Osteocyte (in vitro differentiated cells): ENCODE measurements around the gene PPM1D. TPM values are rescaled to one million over a fixed set of nuclear protein-coding genes. Genes with fewer than 3 reads are reported as not detected.
A peak's percentile ranks its signal among the peaks of the same experiment; 100 is the strongest.
"Not testable (repeated sequence)": the region's sequence is repeated elsewhere in the genome, so short reads cannot be mapped to it uniquely, and the experiment has no call there.

Experiments
- DNase-seq: peaks from one replicate; pipeline ENCODE4 v3.0.0; 2021; ENCODE audit warnings: mixed read lengths; ENCODE audit not compliant: unreplicated experiment; ENCODE audit errors: extremely low spot score
- H3K27ac Mint-ChIP-seq: one replicate; pipeline ENCODE4 v1.8.0; 2021; ENCODE audit warnings: mild to moderate bottlenecking, mixed read lengths; ENCODE audit not compliant: unreplicated experiment
- H3K27me3 Mint-ChIP-seq: one replicate; pipeline ENCODE4 v1.8.0; 2021; ENCODE audit warnings: mixed read lengths; ENCODE audit not compliant: unreplicated experiment
- H3K36me3 Mint-ChIP-seq: one replicate; pipeline ENCODE4 v1.8.0; 2021; ENCODE audit warnings: mixed read lengths; ENCODE audit not compliant: unreplicated experiment
- H3K4me1 Mint-ChIP-seq: one replicate; pipeline ENCODE4 v1.8.0; 2021; ENCODE audit warnings: mixed read lengths; ENCODE audit not compliant: unreplicated experiment
- H3K4me3 Mint-ChIP-seq: one replicate; pipeline ENCODE4 v1.8.0; 2021; ENCODE audit warnings: mild to moderate bottlenecking, moderate library complexity, mixed read lengths; ENCODE audit not compliant: unreplicated experiment
- H3K9me3 Mint-ChIP-seq: one replicate; pipeline ENCODE4 v1.8.0; 2021; ENCODE audit warnings: mixed read lengths; ENCODE audit not compliant: unreplicated experiment
- CTCF ChIP-seq: fragments of 200-600 bp; sonication (generic); IDR thresholded peaks from 2 replicates; pipeline ENCODE4 v1.5.0; 2021; ENCODE audit warnings: antibody characterized with exemption, mild to moderate bottlenecking, moderate library complexity
- total RNA-seq: library from RNA; stranded (reverse); gene quantifications from 2 replicates; pipeline ENCODE4 v1.2.1, GENCODE V29; 2021

The PPM1D gene
- total RNA-seq, 1 donor from 2014 or later = 22.1 TPM

- Mint-ChIP-seq H3K4me1 (peaks cover 48% of the 10 kb centered on the region), H3K27me3 (no peaks in the 10 kb centered on the region), H3K27ac (peak overlapping the region; percentile 47), H3K36me3 (no peaks in the 10 kb centered on the region), H3K9me3 (no peaks in the 10 kb centered on the region), H3K4me3 (no peak overlapping the region)
- TF ChIP-seq CTCF = no peak
- no peak for DNase-seq
These were observed 6.0 kb downstream of the PPM1D start for GRCh38 chr17:60606036-60606435.

- no peak overlapping the region for H3K4me3 Mint-ChIP-seq
- peaks cover 36% of the 10 kb centered on the region for H3K4me1 Mint-ChIP-seq
- H3K36me3 Mint-ChIP-seq = peaks cover 2% of the 10 kb centered on the region
- no peak for DNase-seq
- H3K27ac Mint-ChIP-seq = no peak overlapping the region
- H3K9me3 Mint-ChIP-seq = no peaks in the 10 kb centered on the region
- H3K27me3 Mint-ChIP-seq = no peaks in the 10 kb centered on the region
- TF ChIP-seq CTCF = no peak
These were observed 10.5 kb downstream of the PPM1D start for GRCh38 chr17:60610473-60610872.

GRCh38 chr17:60611321-60611720 lies 11.3 kb downstream of the PPM1D start:
- peak overlapping the region; percentile 54 for H3K27ac Mint-ChIP-seq
- H3K27me3 Mint-ChIP-seq = not testable (repeated sequence)

GRCh38 chr17:60613325-60613724 lies 13.3 kb downstream of the PPM1D start:
- no peaks in the 10 kb centered on the region for H3K27me3 Mint-ChIP-seq
- DNase-seq = no peak
- H3K27ac Mint-ChIP-seq = no peak overlapping the region
- peaks cover 2% of the 10 kb centered on the region for H3K36me3 Mint-ChIP-seq
- TF ChIP-seq CTCF = no peak
- H3K9me3 Mint-ChIP-seq = no peaks in the 10 kb centered on the region
- H3K4me3 Mint-ChIP-seq = no peak overlapping the region
- peaks cover 32% of the 10 kb centered on the region for H3K4me1 Mint-ChIP-seq

More at GRCh38 chr17:60611321-60611720, 11.3 kb downstream of the PPM1D start:
- not testable (repeated sequence) for H3K4me3 Mint-ChIP-seq, DNase-seq, H3K36me3 Mint-ChIP-seq, H3K9me3 Mint-ChIP-seq
- H3K4me1 Mint-ChIP-seq = peaks cover 32% of the 10 kb centered on the region

- not testable (repeated sequence) for H3K4me3 Mint-ChIP-seq, H3K27ac Mint-ChIP-seq, H3K27me3 Mint-ChIP-seq, H3K36me3 Mint-ChIP-seq, DNase-seq, H3K9me3 Mint-ChIP-seq
- peaks cover 36% of the 10 kb centered on the region for H3K4me1 Mint-ChIP-seq
These were observed 13.8 kb downstream of the PPM1D start for GRCh38 chr17:60613796-60614195.

- not testable (repeated sequence) for H3K9me3 Mint-ChIP-seq, H3K36me3 Mint-ChIP-seq, H3K4me3 Mint-ChIP-seq, H3K27ac Mint-ChIP-seq, H3K27me3 Mint-ChIP-seq, DNase-seq
- H3K4me1 Mint-ChIP-seq = peaks cover 41% of the 10 kb centered on the region
These were observed 14.3 kb downstream of the PPM1D start for GRCh38 chr17:60614247-60614646.

- Mint-ChIP-seq H3K4me1 (peaks cover 47% of the 10 kb centered on the region), H3K27me3 (no peaks in the 10 kb centered on the region), H3K9me3 (no peaks in the 10 kb centered on the region), H3K36me3 (peaks cover 2% of the 10 kb centered on the region), H3K27ac (no peak overlapping the region), H3K4me3 (no peak overlapping the region)
- DNase-seq = no peak
- TF ChIP-seq CTCF = no peak
These were observed 15.1 kb downstream of the PPM1D start for GRCh38 chr17:60615108-60615507.
